Muscle layer of colon (tissue), 2 donors: ENCODE results near the gene ZNF205.

ENCODE experiments used
- H3K27ac ChIP-seq: one replicate; pipeline ENCODE4 v1.7.0; 2013; ENCODE audit warnings: low read depth, mild to moderate bottlenecking, low read length, moderate library complexity
- H3K27me3 ChIP-seq, 2 donors: one replicate each; pipeline ENCODE4 v1.7.0; 2013; ENCODE audit warnings: low read length in 2 of 2, mild to moderate bottlenecking in 2 of 2; ENCODE audit not compliant: insufficient read depth in 2 of 2, control insufficient read depth in 1 of 2
- H3K36me3 ChIP-seq: one replicate; pipeline ENCODE4 v1.7.0; 2013; ENCODE audit warnings: mild to moderate bottlenecking, low read length; ENCODE audit not compliant: insufficient read depth
- H3K4me1 ChIP-seq: one replicate; pipeline ENCODE4 v1.7.0; 2013; ENCODE audit warnings: mild to moderate bottlenecking, low read length; ENCODE audit not compliant: insufficient read depth
- H3K4me3 ChIP-seq, 2 donors: one replicate each; pipeline ENCODE4 v1.7.0; 2013; ENCODE audit warnings: low read length in 2 of 2, low read depth in 1 of 2, mild to moderate bottlenecking in 1 of 2, moderate library complexity in 1 of 2
- H3K9ac ChIP-seq: one replicate; pipeline ENCODE4 v1.7.0; 2013; ENCODE audit warnings: low read length
- H3K9me3 ChIP-seq: one replicate; pipeline ENCODE4 v1.7.0; 2013; ENCODE audit warnings: mild to moderate bottlenecking, low read length
- donor health status: abdominal sarcoma.
- donor health status: Adenocarcinoma of cecum.

Gene ZNF205

DNA sequence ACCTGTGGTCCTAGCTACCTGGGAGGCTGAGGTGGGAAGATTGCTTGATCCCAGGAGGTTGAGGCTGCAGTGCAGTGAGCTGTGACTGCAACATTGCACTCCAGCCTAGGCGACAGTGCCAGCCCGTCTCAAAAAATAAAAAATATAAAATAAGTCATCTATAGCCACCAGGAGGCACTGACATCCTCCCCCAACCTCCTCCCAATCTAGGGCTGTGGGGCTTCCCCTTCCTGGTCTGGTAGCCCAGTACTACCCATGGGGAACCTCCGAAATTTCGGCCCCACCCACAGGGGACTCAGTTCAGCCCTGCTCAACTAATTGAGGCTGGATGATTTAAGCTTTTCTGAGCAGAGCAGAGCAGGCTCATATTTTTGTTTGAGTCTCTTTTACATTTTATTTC is 16.5 kb upstream of the ZNF205 start:
- H3K27ac ChIP-seq, result no peak overlapping the region
- H3K4me1 ChIP-seq, result no peaks in the 10 kb centered on the region
- no peaks in the 10 kb centered on the region for H3K36me3 ChIP-seq
- H3K9ac ChIP-seq, result no peak overlapping the region
- peaks cover 3 to 33% of the 10 kb centered on the region in 2 donors for H3K27me3 ChIP-seq
- H3K4me3 ChIP-seq, result no peak overlapping the region
- no peaks in the 10 kb centered on the region for H3K9me3 ChIP-seq

DNA sequence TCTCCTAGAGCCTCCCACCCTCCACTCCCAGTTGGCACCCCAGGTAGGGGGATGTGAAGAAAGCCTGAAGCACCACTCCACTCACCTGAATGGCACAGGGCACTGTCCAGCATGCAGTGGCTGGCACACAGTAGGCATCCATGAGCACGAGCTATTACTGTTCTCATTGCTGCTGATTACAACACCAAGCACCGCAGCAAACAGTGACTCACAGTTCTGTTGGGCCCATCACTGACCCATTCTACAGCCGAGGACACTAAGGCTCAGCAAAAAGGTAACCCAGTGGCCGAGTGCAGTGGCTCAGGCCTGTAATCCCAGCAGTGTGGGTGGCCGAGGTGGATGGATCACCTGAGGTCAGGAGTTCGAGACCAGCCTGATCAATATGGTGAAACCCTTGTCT is 16.0 kb upstream of the ZNF205 start:
- Histone ChIP-seq H3K36me3 (no peaks in the 10 kb centered on the region), H3K27me3 (peaks cover 3 to 37% of the 10 kb centered on the region in 2 donors), H3K9me3 (no peaks in the 10 kb centered on the region), H3K9ac (no peak overlapping the region), H3K4me1 (no peaks in the 10 kb centered on the region), H3K4me3 (no peak overlapping the region), H3K27ac (no peak overlapping the region)

DNA sequence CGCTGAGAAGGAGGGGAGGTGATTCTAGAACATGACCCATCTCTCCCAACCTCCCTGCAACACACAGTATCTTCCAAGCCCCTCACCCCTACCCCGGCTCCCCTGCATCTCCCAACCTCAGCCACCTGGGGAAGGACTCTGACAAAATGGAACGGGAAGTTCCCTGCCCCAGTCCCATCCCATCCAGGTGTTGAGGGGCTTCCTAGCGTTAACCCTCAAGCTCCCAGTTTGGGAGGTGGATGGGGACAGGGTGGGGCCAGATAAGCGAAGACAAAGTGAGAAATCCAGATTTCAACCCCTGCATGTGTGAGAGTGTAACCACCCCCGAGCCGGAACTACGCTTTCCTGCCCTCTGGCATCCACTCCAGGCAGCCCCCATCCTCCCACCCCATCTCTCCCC is 15.1 kb upstream of the ZNF205 start:
- no peak overlapping the region for H3K9ac ChIP-seq
- H3K4me1 ChIP-seq, result no peaks in the 10 kb centered on the region
- peaks cover 3 to 34% of the 10 kb centered on the region in 2 donors for H3K27me3 ChIP-seq
- no peaks in the 10 kb centered on the region for H3K9me3 ChIP-seq
- H3K4me3 ChIP-seq, result no peak overlapping the region
- no peaks in the 10 kb centered on the region for H3K36me3 ChIP-seq
- no peak overlapping the region for H3K27ac ChIP-seq

DNA sequence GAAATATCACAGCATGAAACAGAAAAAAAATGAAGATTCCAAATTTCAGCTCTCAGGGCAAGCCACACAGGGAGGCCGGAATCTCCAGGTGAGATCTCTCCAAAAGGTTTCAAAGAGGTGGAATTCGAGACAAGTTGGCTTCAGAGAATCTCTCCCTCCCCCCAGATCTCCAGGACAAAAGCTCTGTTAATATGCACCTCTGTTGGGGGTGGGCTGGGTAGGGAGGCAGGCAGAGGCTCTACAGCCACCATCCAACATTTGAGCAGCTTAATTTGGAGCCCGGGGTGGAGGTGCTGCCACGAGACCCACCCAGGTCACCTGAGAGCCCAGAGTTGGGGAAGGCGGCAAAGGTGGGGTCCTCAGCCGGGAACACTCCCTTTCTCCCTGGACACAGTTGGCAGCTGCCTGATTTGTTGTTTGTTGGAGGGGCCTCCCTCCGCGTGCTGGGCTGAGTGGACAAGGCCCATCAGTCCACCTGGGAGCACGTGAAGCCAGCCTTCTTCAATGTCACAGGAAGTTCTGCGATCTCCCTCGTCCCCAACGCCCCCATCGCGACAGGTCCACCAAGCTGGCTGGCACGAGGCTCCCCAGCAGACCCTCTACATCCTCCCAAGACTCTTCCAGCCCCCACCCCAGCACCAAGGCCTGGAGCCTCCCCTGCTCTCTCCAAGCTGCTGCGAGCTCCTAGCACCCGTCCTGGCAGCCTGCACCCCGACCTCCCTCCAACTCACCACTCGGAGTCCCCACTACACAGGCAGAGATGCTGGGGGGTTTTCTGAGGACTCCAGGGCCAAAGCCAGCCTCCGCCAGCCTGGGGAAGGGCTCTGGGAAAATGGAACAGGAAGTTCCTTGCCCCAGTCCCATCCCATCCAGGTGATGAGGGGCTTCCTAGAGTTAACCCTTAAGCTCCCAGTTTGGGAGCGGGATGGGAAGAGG is 13.7 kb upstream of the ZNF205 start, which contains the start of gene ZSCAN10:
Gene ZSCAN10, minus strand, starts transcription at position 836 of the 936 bp plus-strand sequence. CDS start 6,357 bp downstream, outside the sequence.
- Histone ChIP-seq H3K9me3 (no peaks in the 10 kb centered on the region), H3K4me3 (no peak within 1 kb of the TSS), H3K27me3 (peaks cover 3 to 30% of the 10 kb centered on the region in 2 donors), H3K27ac (no peak within 1 kb of the TSS), H3K36me3 (no peaks in the 10 kb centered on the region), H3K4me1 (no peaks in the 10 kb centered on the region), H3K9ac (no peak within 1 kb of the TSS)

DNA sequence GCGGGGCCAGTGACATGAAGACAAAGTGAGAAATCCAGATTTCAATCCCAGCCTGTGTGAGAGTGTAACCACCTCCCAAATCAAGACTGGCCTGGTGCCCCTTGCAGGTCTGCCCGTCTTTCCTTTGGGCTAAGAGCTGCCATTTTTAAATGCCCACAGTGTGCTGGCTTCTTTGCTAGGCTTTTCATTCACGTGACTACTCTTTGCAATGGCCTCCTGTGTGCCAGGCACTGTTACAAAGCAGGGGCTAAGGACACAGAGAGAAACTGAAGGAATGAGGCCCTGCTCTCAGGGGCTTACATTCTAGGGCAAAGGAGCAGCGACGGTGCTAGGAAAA is 13.0 kb upstream of the ZNF205 start:
- Histone ChIP-seq H3K27ac (no peak overlapping the region), H3K4me1 (no peaks in the 10 kb centered on the region), H3K4me3 (no peak overlapping the region), H3K36me3 (no peaks in the 10 kb centered on the region), H3K9me3 (no peaks in the 10 kb centered on the region), H3K9ac (no peak overlapping the region), H3K27me3 (peaks cover 3 to 30% of the 10 kb centered on the region in 2 donors)

DNA sequence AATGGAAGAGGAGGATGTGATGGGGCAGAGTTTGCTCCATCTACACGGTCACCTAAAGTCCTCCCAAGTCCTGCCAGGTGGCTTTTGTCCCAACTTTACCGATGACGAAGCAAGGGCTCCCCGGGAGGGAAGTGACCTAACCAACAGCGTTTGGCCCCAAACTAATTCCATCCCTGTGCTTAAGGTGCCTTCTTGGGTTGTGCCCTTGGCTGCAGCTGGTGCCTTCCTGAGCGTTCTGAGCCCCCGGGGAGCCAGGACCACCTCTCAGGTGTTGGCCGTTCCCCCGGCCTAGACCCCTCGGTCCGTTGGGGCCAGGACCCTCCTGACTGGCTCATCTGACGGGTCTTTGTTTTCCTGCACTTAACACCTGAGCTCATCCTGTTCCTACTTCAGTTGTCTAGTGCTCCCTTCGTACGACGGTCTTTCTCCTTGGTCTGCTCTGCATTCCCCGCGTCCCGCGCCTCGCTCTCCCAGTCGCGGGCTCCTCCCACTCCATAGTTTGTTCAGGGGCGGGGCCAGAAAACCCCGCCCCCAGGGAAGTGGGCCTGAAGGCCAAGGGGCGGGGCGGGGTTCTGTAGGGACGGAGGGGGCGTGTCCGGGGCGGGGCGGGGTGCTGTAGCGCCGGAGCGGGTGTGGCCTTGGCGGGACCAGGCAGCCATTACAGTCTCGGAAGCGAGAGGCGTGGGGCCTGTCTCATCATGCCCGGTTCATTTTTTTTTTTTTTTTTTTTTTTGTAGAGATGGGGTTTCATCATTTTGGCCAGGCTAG is 12.5 kb upstream of the ZNF205 start:
- Histone ChIP-seq H3K27ac (no peak overlapping the region), H3K27me3 (peaks cover 3 to 30% of the 10 kb centered on the region in 2 donors), H3K9me3 (no peaks in the 10 kb centered on the region), H3K4me1 (no peaks in the 10 kb centered on the region), H3K4me3 (no peak overlapping the region), H3K36me3 (no peaks in the 10 kb centered on the region), H3K9ac (no peak overlapping the region)

DNA sequence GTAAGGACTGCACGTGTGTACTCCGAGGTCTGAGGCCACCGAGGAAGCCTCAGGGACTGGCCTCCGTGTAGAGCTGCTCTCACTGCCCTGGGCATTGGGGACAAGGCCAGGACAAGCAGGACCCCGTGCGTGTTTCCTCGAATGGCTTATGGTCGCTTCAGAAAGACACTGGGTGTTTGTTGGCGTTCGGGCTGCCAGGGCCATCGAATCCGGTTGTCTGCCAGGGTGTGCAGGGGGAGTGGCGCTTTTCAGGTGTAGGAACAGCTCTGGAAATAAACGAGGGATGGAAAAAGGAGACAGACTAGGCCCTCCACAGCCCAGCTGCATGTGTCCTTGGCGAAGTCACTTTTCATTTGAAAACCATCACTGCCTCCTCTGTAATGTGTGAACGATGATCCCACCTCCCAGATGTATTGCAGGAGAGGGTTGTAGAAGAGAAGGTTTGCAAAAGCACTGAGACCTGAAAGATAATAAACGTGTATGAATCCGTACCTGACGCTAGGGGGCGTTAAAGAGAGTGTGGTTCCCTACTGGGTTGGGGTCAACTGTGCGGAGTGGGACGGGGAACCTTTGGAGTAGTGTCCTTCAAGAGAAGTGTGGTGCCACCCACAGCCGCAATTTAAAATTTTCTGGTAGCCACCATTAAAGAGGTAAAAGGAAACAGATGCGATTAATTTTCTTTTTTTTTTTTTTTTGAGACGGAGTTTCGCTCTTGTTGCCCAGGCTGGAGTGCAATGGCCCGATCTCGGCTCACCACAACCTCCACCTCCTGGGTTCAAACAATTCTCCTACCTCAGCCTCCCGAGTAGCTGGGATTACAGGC is 11.2 kb upstream of the ZNF205 start:
- no peak overlapping the region for H3K4me3 ChIP-seq
- H3K36me3 ChIP-seq, result no peaks in the 10 kb centered on the region
- no peaks in the 10 kb centered on the region for H3K4me1 ChIP-seq
- peaks cover 3 to 30% of the 10 kb centered on the region in 2 donors for H3K27me3 ChIP-seq
- no peaks in the 10 kb centered on the region for H3K9me3 ChIP-seq
- no peak overlapping the region for H3K9ac ChIP-seq
- H3K27ac ChIP-seq, result no peak overlapping the region

DNA sequence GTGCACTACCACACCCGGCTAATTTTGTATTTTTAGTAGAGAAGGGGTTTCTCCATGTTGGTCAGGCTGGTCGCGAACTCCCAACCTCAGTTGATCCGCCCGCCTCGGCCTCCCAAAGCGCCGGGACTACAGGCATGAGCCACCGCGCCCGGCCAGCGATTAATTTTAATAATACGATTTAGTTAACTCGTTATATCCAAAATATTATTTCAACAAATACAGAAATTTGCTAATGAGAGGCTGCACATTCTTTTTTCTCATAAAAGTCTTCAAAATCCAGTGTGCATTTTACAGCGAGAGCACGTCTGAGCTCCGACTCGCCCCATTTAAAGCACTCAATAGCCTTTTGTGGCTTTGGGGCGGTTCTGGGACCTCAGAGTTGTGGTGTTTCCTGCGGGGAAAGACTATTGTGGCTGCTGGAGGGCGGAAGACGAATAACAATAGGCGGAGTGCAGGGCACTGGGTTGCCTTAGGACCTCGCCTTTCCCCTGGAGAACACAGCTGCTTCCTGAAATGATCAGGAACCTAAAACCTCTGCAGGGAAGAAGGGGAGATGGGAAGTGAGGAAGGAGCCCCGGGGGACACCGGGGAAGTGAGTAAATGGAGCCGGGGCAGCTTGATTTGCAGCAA is 10.4 kb upstream of the ZNF205 start:
- Histone ChIP-seq H3K9me3 (no peaks in the 10 kb centered on the region), H3K36me3 (no peaks in the 10 kb centered on the region), H3K4me1 (peaks cover 2% of the 10 kb centered on the region), H3K4me3 (no peak overlapping the region), H3K9ac (no peak overlapping the region), H3K27ac (no peak overlapping the region), H3K27me3 (peaks cover 3 to 30% of the 10 kb centered on the region in 2 donors)

DNA sequence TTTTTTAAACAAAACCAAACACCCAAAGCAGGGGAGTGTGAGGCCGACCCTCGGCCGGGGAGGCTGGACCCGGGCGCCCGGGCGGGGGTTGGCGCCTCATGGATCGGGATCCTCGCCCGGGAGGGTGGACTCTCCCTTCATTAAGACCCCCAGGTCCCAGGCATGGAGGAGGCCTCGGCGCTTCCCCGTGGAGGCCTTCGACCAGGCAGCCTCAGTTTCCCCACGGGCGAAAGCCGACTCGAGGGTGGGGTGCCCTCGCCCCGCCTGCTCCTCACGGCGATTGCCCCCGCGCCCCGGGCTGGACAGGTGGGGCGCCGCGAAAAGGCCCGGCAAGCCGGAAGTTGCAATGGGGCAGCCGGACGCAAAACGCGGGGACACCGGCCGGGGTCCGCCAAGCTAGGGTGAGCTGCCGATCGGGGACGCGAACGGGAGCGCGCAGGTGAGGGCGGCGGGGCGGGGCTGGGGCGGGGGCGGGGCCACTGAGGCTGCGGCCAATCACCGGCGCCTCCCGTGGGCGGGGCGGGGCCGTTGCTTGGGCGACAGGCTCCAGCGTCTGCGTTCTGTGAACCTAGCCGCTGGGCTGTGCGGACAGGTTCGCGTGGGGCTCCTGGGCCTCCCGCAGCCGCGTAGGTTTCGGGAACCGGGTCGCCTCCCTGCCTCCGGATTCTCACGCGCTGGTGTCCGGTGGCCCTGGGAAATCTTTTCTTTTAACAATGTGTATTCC is 6.0 kb upstream of the ZNF205 start:
- Histone ChIP-seq H3K4me1 (peaks cover 8% of the 10 kb centered on the region), H3K36me3 (no peaks in the 10 kb centered on the region), H3K27ac (peak overlapping the region; percentile 52)

DNA sequence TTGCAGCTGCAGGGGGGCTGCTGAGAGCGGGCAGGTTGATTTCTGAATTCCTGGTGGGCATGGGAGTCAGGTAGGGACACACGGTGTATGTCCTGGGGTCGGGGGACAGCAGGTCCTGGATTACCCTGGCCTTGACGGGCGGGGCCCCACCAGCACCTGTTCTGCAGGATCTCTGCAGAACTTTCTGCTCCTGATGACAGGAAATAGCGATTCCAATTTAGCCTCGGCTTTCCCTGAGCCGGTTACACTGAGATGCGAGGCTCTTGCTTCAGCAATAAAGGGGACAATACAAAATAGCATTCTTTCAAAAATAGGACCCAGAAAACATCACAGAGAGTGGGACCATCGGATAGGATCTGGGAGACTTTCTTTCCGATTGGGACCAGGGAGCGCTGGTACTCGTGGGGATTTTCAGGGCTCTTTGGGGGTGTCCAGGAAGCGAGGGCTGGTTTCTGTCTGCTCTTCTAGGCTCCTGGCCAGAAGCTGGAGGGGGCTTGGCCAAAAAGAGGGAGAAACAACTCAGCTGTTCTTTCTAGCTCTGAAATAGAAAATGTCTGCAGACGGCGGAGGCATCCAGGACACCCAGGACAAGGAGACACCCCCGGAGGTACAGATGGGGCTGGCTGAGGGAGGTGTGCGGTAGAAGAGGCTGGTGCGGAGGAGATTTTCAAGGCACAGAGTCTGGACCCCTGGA is 642 bp downstream of the ZNF205 start:
- Histone ChIP-seq H3K9me3 (no peaks in the 10 kb centered on the region), H3K4me1 (peaks cover 15% of the 10 kb centered on the region), H3K36me3 (peaks cover 15% of the 10 kb centered on the region), H3K27me3 (no peaks in the 10 kb centered on the region), H3K4me3 (peak overlapping the region; percentile 78 to 93), H3K27ac (peak overlapping the region; percentile 51), H3K9ac (peak overlapping the region; percentile 64)

More for the DNA sequence above, 6.0 kb upstream of the ZNF205 start:
- no peak overlapping the region for H3K9ac ChIP-seq
- H3K9me3 ChIP-seq, result no peaks in the 10 kb centered on the region
- peaks cover 0 to 6% of the 10 kb centered on the region in 2 donors for H3K27me3 ChIP-seq
- H3K4me3 ChIP-seq, result peak overlapping the region; percentile 50 to 59
